ENCODE results near the gene CCL8. TPM values are rescaled to one million over a fixed set of nuclear protein-coding genes. Genes with fewer than 3 reads are reported as not detected.

CCL8 gene
- total and polyA plus RNA-seq, 5 donors: 0.17 to 0.84 (median 0.29) TPM; not detected in 1

GRCh38 chr17:34367486-34368195 lies 48.4 kb downstream of the CCL8 start:
- intact Hi-C loops (cut with DNase I): loop anchor here in 1 of 4 donors (10.0 kb wide), 1 partner anchor 63 kb away; no protein-coding TSS in a partner anchor
- Histone ChIP-seq H3K27ac (ENCODE audit: low read length) (no peak overlapping the region), H3K4me3 (ENCODE audit: low read length) (no peak overlapping the region), H3K4me1 (ENCODE audit: control insufficient read depth, insufficient read depth, low read length) (no peaks in the 10 kb centered on the region), H3K9me3 (ENCODE audit: control insufficient read depth, low read length) (no peaks in the 10 kb centered on the region), H3K27me3 (ENCODE audit: control insufficient read depth, insufficient read depth) (no peaks in the 10 kb centered on the region)
- DNase-seq (no peak), ATAC-seq (no peak)
- WGBS: 78% methylated on average over 9 of the region's 9 CpGs

- DNase-seq (no peak), ATAC-seq (peak in 1 of 2 donors; percentile 40)
- Histone ChIP-seq H3K4me3 (ENCODE audit: low read length) (no peak overlapping the region), H3K4me1 (ENCODE audit: control insufficient read depth, insufficient read depth, low read length) (no peaks in the 10 kb centered on the region), H3K9me3 (ENCODE audit: control insufficient read depth, low read length) (no peaks in the 10 kb centered on the region), H3K27me3 (ENCODE audit: control insufficient read depth, insufficient read depth) (no peaks in the 10 kb centered on the region), H3K27ac (ENCODE audit: low read length) (no peak overlapping the region)
- WGBS: 61% methylated on average over 9 of the region's 9 CpGs
- intact Hi-C loops (cut with DNase I): loop anchor here in 1 of 4 donors (10.0 kb wide), 1 partner anchor 64 kb away; no protein-coding TSS in a partner anchor
Measured at GRCh38 chr17:34368196-34368945, 49.1 kb downstream of the CCL8 start.

- Histone ChIP-seq H3K4me1 (ENCODE audit: control insufficient read depth, insufficient read depth, low read length) (no peaks in the 10 kb centered on the region), H3K9me3 (ENCODE audit: control insufficient read depth, low read length) (no peaks in the 10 kb centered on the region), H3K27ac (ENCODE audit: low read length) (no peak overlapping the region), H3K4me3 (ENCODE audit: low read length) (no peak overlapping the region), H3K27me3 (ENCODE audit: control insufficient read depth, insufficient read depth) (no peaks in the 10 kb centered on the region)
- intact Hi-C loops (cut with DNase I): loop anchor here in 1 of 4 donors (10.0 kb wide), 1 partner anchor 64 kb away; no protein-coding TSS in a partner anchor
- ATAC-seq (peak; percentile 41 to 44), DNase-seq (no peak)
- WGBS: 50% methylated on average over 4 of the region's 4 CpGs
Measured at GRCh38 chr17:34368946-34369500, 49.8 kb downstream of the CCL8 start.

- intact Hi-C loops (cut with DNase I): loop anchor here in 1 of 4 donors (10.0 kb wide), 1 partner anchor 65 kb away; no protein-coding TSS in a partner anchor
- DNase-seq (no peak), ATAC-seq (no peak)
- H3K4me3 ChIP-seq (ENCODE audit: low read length): no peak overlapping the region
- H3K4me1 ChIP-seq (ENCODE audit: control insufficient read depth, insufficient read depth, low read length): no peaks in the 10 kb centered on the region
- H3K9me3 ChIP-seq (ENCODE audit: control insufficient read depth, low read length): no peaks in the 10 kb centered on the region
- no peak overlapping the region for H3K27ac ChIP-seq (ENCODE audit: low read length)
- WGBS: 83% methylated on average over 3 of the region's 3 CpGs
- no peaks in the 10 kb centered on the region for H3K27me3 ChIP-seq (ENCODE audit: control insufficient read depth, insufficient read depth)
Measured at GRCh38 chr17:34369571-34369970, 50.3 kb downstream of the CCL8 start.

- Histone ChIP-seq H3K4me3 (ENCODE audit: low read length) (no peak overlapping the region), H3K27me3 (ENCODE audit: control insufficient read depth, insufficient read depth) (no peaks in the 10 kb centered on the region), H3K4me1 (ENCODE audit: control insufficient read depth, insufficient read depth, low read length) (no peaks in the 10 kb centered on the region), H3K27ac (ENCODE audit: low read length) (no peak overlapping the region), H3K9me3 (ENCODE audit: control insufficient read depth, low read length) (no peaks in the 10 kb centered on the region)
- intact Hi-C loops (cut with DNase I): no loop called here
- ATAC-seq (no peak), DNase-seq (no peak)
- 89% methylated on average over 5 of the region's 5 CpGs for whole genome bisulfite sequencing
Measured at GRCh38 chr17:34370376-34370996, 51.3 kb downstream of the CCL8 start.

GRCh38 chr17:34370997-34371395 lies 51.8 kb downstream of the CCL8 start:
- no peaks in the 10 kb centered on the region for H3K9me3 ChIP-seq (ENCODE audit: control insufficient read depth, low read length)
- 55% methylated on average over 3 of the region's 3 CpGs for WGBS

More at GRCh38 chr17:34370997-34371395, 51.8 kb downstream of the CCL8 start:
- intact Hi-C loops (cut with DNase I): no loop called here
- ATAC-seq: no peak
- Histone ChIP-seq H3K4me3 (ENCODE audit: low read length) (no peak overlapping the region), H3K27me3 (ENCODE audit: control insufficient read depth, insufficient read depth) (no peaks in the 10 kb centered on the region), H3K4me1 (ENCODE audit: control insufficient read depth, insufficient read depth, low read length) (no peaks in the 10 kb centered on the region), H3K27ac (ENCODE audit: low read length) (no peak overlapping the region)
- DNase-seq: no peak

Other genes starting within 250 kb of the CCL8 start
- gene CCL2, start 64.2 kb upstream of the CCL8 start, total RNA-seq: 100 to 1,000 TPM in 1 of 4 donors, 10 to 100 TPM in 3; 24.7 to 211 (median 51.7) TPM
- 93.8 TPM for gene CCL2, start 64.2 kb upstream of the CCL8 start, polyA plus RNA-seq
- not detected for gene CCL7, start 49.2 kb upstream of the CCL8 start, total RNA-seq
- gene CCL7, start 49.2 kb upstream of the CCL8 start, polyA plus RNA-seq: not detected
- 1 to 10 TPM in 1 of 4 donors, under 1 TPM in 3; 0.21 to 5.5 (median 0.82) TPM for gene CCL11, start 33.7 kb upstream of the CCL8 start, total RNA-seq
- gene CCL11, start 33.7 kb upstream of the CCL8 start, polyA plus RNA-seq: 0.36 TPM
- 1 to 10 TPM in 2 of 4 donors, under 1 TPM in 2; 0.40 to 4.3 (median 0.84) TPM for gene CCL13, start 37.0 kb downstream of the CCL8 start, total RNA-seq
- 2.0 TPM for gene CCL13, start 37.0 kb downstream of the CCL8 start, polyA plus RNA-seq
- not detected for gene CCL1, start 43.8 kb downstream of the CCL8 start, total RNA-seq
- gene CCL1, start 43.8 kb downstream of the CCL8 start, polyA plus RNA-seq: not detected

Measured in right cardiac atrium (tissue), 5 donors.